Stimulated activated CD8-positive, alpha-beta memory T cell treated with anti-CD3 and anti-CD28 coated beads, Interleukin-15, amount 100 ng/mL, for 4 hours (primary cell): ENCODE data around the gene CACNA2D1.
"Not testable (repeated sequence)": the region's sequence is repeated elsewhere in the genome, so short reads cannot be mapped to it uniquely, and the experiment has no call there.

Experiments
- DNase-seq, 2 donors: peaks; one replicate each; pipeline ENCODE4 v3.0.0-alpha.2; 2020; ENCODE audit warnings: low read depth in 2 of 2

Gene CACNA2D1

GRCh38 chr7:82039621-82040020 lies 404.0 kb downstream of the CACNA2D1 start:
- DNase-seq: no peak

- no peak for DNase-seq
Observed at GRCh38 chr7:82036146-82036886, 407.3 kb downstream of the CACNA2D1 start.

- DNase-seq: no peak
Observed at GRCh38 chr7:82035456-82035855, 408.1 kb downstream of the CACNA2D1 start.

- DNase-seq: no peak
Observed at GRCh38 chr7:82032901-82033300, 410.7 kb downstream of the CACNA2D1 start.

GRCh38 chr7:82029236-82029913 lies 414.2 kb downstream of the CACNA2D1 start:
- DNase-seq: no peak

GRCh38 chr7:82028097-82028496 lies 415.5 kb downstream of the CACNA2D1 start:
- no peak for DNase-seq

GRCh38 chr7:82021713-82022112 lies 421.9 kb downstream of the CACNA2D1 start:
- no peak for DNase-seq

- DNase-seq: no peak
Observed at GRCh38 chr7:82021036-82021435, 422.5 kb downstream of the CACNA2D1 start.

- DNase-seq: no peak
Observed at GRCh38 chr7:82019551-82020475, 423.8 kb downstream of the CACNA2D1 start.

GRCh38 chr7:82018226-82018625 lies 425.4 kb downstream of the CACNA2D1 start:
- no peak for DNase-seq

- DNase-seq: no peak
Observed at GRCh38 chr7:82017334-82017943, 426.1 kb downstream of the CACNA2D1 start.

- DNase-seq: no peak
Observed at GRCh38 chr7:82015751-82016150, 427.8 kb downstream of the CACNA2D1 start.

GRCh38 chr7:82014574-82014973 lies 429.0 kb downstream of the CACNA2D1 start:
- not testable (repeated sequence) for DNase-seq

GRCh38 chr7:82012453-82012852 lies 431.1 kb downstream of the CACNA2D1 start:
- no peak for DNase-seq

- no peak for DNase-seq
Observed at GRCh38 chr7:82010416-82010815, 433.2 kb downstream of the CACNA2D1 start.

- DNase-seq: no peak
Observed at GRCh38 chr7:82007315-82007714, 436.3 kb downstream of the CACNA2D1 start.

GRCh38 chr7:82005056-82005455 lies 438.5 kb downstream of the CACNA2D1 start:
- no peak for DNase-seq

- DNase-seq: no peak
Observed at GRCh38 chr7:81993186-81993585, 450.4 kb downstream of the CACNA2D1 start.

GRCh38 chr7:81990395-81990794 lies 453.2 kb downstream of the CACNA2D1 start:
- no peak for DNase-seq

- no peak for DNase-seq
Observed at GRCh38 chr7:81986723-81987470, 456.7 kb downstream of the CACNA2D1 start.

- no peak for DNase-seq
Observed at GRCh38 chr7:81983406-81983805, 460.2 kb downstream of the CACNA2D1 start.
